Keratinocyte (primary cell): ENCODE data around the gene RWDD1.

Experiments
- EZH2 ChIP-seq: IDR thresholded peaks from one replicate; pipeline ENCODE4 v1.6.1; 2012; ENCODE audit warnings: inconsistent platforms, mild to moderate bottlenecking, low read length, moderate library complexity
- TF ChIP-seq, protein P1 (sequence below), 3 experiments: IDR thresholded peaks in 1 of 3; conservative IDR thresholded peaks in 1 of 3; optimal IDR thresholded peaks in 1 of 3; 2 replicates in 2 of 3; 3 replicates in 1 of 3; pipeline versions ENCODE3 to v1.5.1; 2011; ENCODE audit warnings: low read length in 3 of 3, mild to moderate bottlenecking in 3 of 3, moderate library complexity in 2 of 3, control low read depth in 1 of 3, inconsistent platforms in 1 of 3; ENCODE audit not compliant: insufficient read depth in 2 of 3; ENCODE audit errors: extremely low read depth in 1 of 3

DNA sequence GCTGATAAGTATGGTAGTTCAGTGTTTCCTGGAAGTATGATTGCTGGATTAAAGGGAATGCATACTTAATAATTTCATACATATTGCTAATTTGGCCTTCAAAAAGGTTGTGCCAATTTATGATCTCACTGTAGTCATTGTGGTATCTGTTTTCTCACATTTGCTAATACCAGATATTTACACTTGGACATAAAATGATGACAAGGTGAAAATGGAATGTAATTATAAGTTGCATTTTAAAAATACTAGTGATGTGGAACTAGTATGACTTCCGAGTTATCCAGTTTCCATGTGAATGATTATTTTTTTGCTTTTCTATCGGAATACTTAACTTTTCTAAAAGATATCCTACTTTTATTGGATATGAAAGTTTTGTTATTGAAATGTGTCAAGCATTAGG, 15.4 kb downstream of the RWDD1 start:
- TF ChIP-seq, protein P1, sequence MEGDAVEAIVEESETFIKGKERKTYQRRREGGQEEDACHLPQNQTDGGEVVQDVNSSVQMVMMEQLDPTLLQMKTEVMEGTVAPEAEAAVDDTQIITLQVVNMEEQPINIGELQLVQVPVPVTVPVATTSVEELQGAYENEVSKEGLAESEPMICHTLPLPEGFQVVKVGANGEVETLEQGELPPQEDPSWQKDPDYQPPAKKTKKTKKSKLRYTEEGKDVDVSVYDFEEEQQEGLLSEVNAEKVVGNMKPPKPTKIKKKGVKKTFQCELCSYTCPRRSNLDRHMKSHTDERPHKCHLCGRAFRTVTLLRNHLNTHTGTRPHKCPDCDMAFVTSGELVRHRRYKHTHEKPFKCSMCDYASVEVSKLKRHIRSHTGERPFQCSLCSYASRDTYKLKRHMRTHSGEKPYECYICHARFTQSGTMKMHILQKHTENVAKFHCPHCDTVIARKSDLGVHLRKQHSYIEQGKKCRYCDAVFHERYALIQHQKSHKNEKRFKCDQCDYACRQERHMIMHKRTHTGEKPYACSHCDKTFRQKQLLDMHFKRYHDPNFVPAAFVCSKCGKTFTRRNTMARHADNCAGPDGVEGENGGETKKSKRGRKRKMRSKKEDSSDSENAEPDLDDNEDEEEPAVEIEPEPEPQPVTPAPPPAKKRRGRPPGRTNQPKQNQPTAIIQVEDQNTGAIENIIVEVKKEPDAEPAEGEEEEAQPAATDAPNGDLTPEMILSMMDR (optimal IDR thresholded peaks at IDR 0.05 in 1 of 3, IDR thresholded peaks at IDR 0.05 in 1 of 3, conservative IDR thresholded peaks at IDR 0.05 in 1 of 3; ENCODE audit: extremely low read depth in 1 of 3, insufficient read depth in 2 of 3, low read length in 3 of 3) = no peak
- TF ChIP-seq EZH2 = no peak
